AML-193 (cell line): ENCODE data around the gene LDLRAD4.

ENCODE experiments used
- DNase-seq, 2 experiments: peaks; one replicate each; lab custom pipeline; 2025; lab: John Stamatoyannopoulos, UW

Gene LDLRAD4

GRCh38 chr18:13387855-13388548 lies 169.4 kb downstream of the LDLRAD4 start:
- DNase-seq, result no peak

DNA sequence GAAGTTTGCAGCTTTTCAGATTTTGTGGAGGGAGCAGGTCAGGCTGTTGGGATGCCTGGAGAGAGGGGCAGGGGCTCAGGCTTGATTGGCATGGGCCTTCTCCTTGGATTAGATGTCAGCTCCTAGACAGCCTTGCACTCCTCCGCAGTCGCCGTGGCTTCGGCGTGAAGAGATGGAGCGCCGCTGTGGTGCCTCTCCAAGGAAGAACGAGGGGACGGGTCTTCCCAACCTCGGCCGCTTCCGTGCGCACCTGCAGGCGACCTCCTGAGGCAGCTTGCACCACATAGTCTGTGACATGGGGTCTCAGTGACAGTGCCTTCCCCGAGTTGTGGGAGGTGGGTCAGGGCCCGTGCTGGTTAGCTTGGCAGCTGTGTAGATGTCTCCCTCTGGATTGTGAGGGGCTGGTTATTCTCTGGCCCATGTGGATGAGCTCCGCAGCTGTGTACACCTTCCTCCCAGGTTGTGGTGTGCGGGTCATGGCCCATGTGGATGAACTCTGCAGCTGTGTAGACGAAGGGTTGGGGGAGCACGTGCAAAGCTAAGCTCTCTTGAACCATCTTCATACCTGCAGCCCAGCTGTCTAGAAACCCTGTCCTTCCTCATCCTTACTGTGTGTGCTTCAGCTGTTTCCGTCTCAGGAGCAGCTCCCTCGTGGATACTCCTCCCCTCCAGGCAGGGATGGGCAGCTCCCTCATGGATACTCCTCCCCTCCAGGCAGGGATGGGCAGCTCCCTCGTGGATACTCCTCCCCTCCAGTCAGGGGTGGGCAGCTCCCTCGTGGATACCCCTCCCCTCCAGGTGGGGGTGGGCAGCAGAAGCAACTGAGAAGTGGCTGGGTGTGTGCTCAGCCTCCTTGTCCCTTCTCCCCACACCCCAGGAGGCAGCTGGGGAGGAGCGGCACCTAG lies 170.3 kb downstream of the LDLRAD4 start:
- no peak for DNase-seq

GRCh38 chr18:13389491-13390131 lies 171.1 kb downstream of the LDLRAD4 start:
- no peak for DNase-seq

GRCh38 chr18:13390196-13390595 lies 171.6 kb downstream of the LDLRAD4 start:
- DNase-seq, result no peak

DNA sequence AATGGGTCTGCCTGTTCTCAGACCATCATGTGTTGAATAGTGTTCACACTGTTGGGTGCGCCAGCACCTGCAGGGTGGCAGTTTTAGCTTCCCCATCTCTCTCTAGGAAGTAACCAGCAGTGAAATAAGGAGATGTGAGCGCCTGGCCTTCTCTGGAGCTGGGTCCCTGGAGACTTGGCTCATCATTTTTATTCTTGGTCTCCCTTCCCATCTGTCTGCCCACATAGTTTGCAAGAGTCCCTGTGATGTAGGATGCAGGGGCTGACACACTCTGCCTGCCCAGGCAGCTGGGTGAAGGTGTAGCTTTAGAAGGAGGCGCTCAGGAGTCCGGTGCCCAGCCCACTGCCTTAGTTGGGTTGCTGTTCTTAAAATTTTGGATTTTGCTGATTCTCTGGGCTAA lies 172.2 kb downstream of the LDLRAD4 start:
- no peak for DNase-seq

DNA sequence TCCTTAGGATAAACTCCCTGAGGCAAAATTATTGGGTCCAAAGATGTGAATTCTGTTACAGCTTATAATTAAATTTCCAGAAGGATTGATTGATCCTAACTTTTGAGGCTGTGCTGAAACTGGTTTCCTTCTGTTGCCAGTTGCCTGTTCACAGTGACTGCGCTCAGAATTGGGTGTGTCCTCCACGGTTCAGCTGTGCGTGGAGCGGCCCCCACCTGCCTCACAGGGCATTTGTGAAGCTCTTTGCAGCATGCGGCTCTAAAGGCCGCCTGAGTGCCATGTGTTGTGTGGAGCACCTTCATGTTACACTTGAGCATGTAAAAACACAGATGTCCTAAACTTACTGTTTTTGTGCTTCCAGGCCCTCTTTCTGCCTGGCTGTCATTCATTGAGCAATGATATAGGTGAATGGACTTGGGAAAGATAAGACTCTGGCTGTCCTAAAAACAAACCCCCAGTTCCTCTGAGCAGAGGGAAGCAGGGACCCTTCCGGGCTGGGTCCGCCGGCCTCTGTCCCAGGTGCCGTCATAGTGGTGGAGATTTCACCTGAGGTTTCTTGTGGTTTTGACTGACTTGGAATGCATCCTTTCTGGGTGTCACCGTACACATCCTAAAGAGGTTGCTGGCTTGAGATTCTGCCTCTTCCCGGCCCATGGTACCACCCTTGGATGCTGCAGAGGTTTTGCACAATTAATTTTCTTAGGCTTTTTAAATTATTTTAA lies 173.6 kb downstream of the LDLRAD4 start:
- DNase-seq, result no peak

DNA sequence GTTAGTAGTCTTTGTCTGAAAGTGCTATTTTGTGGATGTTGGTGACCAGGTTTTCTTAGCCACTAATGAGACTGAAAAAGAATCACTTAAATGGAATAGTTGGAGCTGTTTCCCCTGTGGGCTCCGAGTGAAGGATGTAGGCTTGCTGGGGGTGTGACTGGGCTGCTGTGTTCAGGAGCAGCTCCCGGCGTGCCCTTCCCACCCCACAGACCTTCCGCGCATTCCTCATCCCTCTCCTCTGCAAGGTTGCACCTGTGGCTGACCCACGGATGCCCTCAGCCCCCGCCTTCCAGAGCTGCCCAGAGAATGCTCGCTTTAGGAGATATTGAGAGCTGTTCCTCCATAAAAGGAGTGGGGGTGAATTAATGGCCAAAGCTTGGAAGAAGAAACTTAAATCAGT lies 174.3 kb downstream of the LDLRAD4 start:
- no peak for DNase-seq

DNA sequence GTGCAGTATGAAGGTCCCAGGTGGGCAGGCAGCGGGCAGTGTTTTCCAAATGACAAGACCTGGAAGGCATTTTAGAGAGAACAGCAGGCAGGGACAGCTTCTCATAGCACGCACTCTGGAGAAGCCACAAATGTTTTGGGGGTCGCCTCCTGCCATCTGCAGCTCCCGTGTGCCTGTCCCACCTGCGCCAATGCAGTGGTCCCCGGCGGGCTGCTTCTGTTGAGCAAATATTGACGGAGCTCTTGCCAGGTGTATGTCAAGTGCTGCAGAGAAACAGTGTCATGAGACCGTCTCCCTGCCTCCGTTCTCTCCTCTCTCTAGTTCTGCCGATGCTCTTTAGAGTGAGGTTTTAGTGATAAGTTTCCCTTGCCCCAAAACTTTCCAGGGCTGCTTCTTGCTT lies 174.8 kb downstream of the LDLRAD4 start:
- no peak for DNase-seq

DNA sequence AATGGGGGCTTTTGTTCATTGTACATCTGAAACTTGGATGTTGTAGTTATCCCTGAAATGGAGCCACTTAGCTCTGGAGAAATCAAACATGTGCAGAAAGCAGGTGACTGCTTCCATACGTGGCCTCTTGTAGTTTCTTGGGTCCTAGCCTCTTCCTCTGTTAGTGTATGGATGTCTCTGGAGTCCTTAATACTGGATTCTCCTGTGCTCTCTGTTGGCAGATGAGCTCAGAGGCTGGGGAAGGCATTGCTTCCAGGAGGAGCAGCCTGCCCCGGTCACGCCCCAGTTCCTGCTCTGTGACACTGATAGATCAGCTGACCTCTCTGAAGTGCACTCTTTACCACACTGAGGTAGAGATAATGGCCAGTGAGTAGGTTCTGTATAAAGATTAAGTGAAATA lies 176.2 kb downstream of the LDLRAD4 start:
- no peak for DNase-seq

GRCh38 chr18:13395577-13395976 lies 177.0 kb downstream of the LDLRAD4 start:
- DNase-seq, result no peak

- DNase-seq, result no peak
These were observed 179.1 kb downstream of the LDLRAD4 start for GRCh38 chr18:13397504-13398163.

- no peak for DNase-seq
These were observed 180.1 kb downstream of the LDLRAD4 start for GRCh38 chr18:13398631-13399030.

GRCh38 chr18:13399511-13399910 lies 181.0 kb downstream of the LDLRAD4 start:
- no peak for DNase-seq

- no peak for DNase-seq
These were observed 182.2 kb downstream of the LDLRAD4 start for GRCh38 chr18:13400636-13401315.

DNA sequence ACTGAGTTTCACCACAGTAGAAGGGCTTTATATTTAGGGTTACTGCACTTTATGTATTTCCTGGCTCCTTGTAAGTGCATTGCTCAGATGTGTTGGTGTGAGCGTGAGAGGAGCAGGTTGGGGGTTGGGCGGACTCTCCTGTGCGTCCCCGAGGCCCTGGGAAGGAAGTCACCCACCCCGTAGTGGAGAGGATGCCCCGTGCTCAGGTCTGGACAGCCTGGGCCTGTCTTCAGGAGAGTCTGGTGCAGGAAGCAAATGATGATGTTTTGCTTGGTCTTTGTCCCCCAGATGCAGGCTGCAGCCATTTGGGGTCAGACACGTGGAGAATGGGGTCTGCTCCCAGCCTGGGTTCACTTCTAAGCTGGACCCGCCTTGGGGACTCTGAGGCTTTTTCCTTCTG lies 182.8 kb downstream of the LDLRAD4 start:
- no peak for DNase-seq

GRCh38 chr18:13401826-13402225 lies 183.3 kb downstream of the LDLRAD4 start:
- no peak for DNase-seq

- DNase-seq, result no peak
These were observed 185.4 kb downstream of the LDLRAD4 start for GRCh38 chr18:13403786-13404549.

- DNase-seq, result no peak
These were observed 186.9 kb downstream of the LDLRAD4 start for GRCh38 chr18:13405305-13406038.

DNA sequence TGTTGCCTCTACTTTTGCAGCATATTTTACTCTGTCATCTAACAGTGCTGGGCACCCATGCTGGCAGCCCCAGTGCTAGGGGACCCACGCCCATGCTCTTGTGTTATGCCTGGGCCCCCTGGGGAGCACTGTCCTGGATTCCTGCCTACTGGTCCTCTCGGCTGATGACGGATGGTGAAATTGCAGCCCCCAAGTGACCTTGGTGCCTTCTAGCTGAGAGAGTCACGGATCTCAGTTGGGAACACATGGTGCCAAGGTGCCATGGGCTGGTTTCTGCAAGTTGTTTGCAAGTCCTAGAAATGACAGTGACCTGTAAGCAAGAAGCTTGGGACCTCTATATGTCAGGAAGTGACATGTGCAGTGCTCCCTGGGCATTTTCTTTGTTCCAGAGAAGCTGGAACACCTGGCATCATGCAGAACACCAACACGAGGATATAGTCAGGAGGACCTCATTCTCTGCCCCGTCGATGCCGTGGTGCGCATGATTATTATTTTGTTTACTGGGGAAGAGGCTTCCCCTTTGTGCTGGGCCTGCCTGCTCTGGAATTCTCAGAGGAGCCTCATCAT lies 187.6 kb downstream of the LDLRAD4 start:
- DNase-seq, result no peak
